ENCODE measurements around the gene SLC35G6.

DNA sequence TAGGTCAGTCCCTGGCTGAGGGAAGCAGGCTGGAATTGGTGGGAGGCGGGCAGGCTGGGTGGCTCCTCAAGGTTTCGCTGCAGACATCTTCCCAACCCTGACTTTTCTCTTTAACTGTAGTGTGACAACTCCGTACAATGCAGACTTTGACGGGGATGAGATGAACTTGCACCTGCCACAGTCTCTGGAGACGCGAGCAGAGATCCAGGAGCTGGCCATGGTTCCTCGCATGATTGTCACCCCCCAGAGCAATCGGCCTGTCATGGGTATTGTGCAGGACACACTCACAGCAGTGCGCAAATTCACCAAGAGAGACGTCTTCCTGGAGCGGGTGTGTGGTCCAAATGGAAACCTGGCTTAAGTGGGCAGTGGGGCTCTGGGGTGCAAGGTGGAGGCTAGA is 17.9 kb downstream of the SLC35G6 start:
- TF ChIP-seq, protein P1, sequence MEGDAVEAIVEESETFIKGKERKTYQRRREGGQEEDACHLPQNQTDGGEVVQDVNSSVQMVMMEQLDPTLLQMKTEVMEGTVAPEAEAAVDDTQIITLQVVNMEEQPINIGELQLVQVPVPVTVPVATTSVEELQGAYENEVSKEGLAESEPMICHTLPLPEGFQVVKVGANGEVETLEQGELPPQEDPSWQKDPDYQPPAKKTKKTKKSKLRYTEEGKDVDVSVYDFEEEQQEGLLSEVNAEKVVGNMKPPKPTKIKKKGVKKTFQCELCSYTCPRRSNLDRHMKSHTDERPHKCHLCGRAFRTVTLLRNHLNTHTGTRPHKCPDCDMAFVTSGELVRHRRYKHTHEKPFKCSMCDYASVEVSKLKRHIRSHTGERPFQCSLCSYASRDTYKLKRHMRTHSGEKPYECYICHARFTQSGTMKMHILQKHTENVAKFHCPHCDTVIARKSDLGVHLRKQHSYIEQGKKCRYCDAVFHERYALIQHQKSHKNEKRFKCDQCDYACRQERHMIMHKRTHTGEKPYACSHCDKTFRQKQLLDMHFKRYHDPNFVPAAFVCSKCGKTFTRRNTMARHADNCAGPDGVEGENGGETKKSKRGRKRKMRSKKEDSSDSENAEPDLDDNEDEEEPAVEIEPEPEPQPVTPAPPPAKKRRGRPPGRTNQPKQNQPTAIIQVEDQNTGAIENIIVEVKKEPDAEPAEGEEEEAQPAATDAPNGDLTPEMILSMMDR (IDR thresholded peaks at IDR 0.05): no peak
- TF ChIP-seq EP300 (IDR thresholded peaks at IDR 0.05; ENCODE audit: low read depth) (no peak), POLR2A (IDR thresholded peaks at IDR 0.05) (no peak), POLR2AphosphoS5 (IDR thresholded peaks at IDR 0.05) (no peak)
